Liver (tissue), 3 donors: ENCODE data around the gene BRI3.

Experiments
- CTCF ChIP-seq: fragments of 150-350 bp; IDR thresholded peaks from 2 replicates; pipeline ENCODE4 v1.5.1; 2017; ENCODE audit warnings: improper control_type of control experiment, low read depth, low read length; ENCODE audit not compliant: missing input control
- FOXA2 ChIP-seq: IDR thresholded peaks from 2 replicates; pipeline ENCODE4 v1.6.1; 2016; ENCODE audit warnings: antibody characterized with exemption
- GABPA ChIP-seq, 2 donors: IDR thresholded peaks in 1 of 2; conservative IDR thresholded peaks in 1 of 2; 2 replicates each; pipeline ENCODE4 v1.6.1; 2016; ENCODE audit warnings: antibody characterized with exemption in 2 of 2, mild to moderate bottlenecking in 1 of 2, moderate library complexity in 1 of 2
- REST ChIP-seq: IDR thresholded peaks from 2 replicates; pipeline ENCODE4 v1.6.1; 2016; ENCODE audit warnings: antibody characterized with exemption, mild to moderate bottlenecking
- RXRA ChIP-seq, 2 donors: IDR thresholded peaks; 2 replicates each; pipeline ENCODE4 v1.6.1; 2017 to 2018; ENCODE audit warnings: antibody characterized with exemption in 2 of 2, mild to moderate bottlenecking in 1 of 2
- SP1 ChIP-seq: IDR thresholded peaks from 2 replicates; pipeline ENCODE4 v1.6.1; 2018; ENCODE audit warnings: antibody characterized with exemption, mild to moderate bottlenecking
- YY1 ChIP-seq: IDR thresholded peaks from 2 replicates; pipeline ENCODE4 v1.6.1; 2016; ENCODE audit warnings: antibody characterized with exemption, mild to moderate bottlenecking
- donor health status: healthy.
- donor health status: healthy.

- TF ChIP-seq CTCF (no peak), RXRA (IDR thresholded peaks at IDR 0.05) (no peak), REST (no peak), GABPA (IDR thresholded peaks at IDR 0.05 in 1 of 2, conservative IDR thresholded peaks at IDR 0.05 in 1 of 2) (no peak), SP1 (no peak), FOXA2 (no peak), YY1 (no peak)
Observed at GRCh38 chr7:98287486-98287959, 6.0 kb downstream of the BRI3 start.
